ENCODE measurements around the gene ABCC4.

Gene ABCC4

DNA sequence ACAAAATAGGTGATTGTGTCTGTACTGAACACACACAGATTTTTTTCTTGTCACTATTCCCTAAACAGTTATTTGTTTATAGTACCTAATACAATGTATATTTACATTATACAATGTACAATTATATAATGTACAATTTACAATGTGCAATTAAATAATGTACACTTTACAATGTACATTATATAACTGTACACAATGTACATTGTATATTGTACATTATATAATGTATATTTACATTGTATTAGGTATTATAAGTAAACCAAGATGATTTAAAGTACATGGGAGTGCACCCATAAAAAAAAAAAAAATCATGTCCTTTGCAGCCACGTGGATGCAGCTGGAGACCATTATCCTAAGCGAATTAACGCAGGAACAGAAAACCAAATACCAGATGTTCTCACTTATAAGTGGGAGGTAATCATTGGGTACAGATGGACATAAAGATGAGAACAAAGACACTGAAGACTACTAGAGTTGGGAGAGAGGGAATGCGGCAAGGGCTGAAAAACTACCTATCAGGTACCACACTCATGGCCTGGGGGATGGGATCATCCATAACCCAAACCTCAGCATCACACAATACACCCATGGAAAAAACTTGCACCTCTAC, 68.1 kb downstream of the ABCC4 start:
- H3K9me3 ChIP-seq: no peaks in the 10 kb centered on the region
- TF ChIP-seq CTCF (IDR thresholded peaks at IDR 0.05): no peak
- DNase-seq: no peak
- H3K4me1 ChIP-seq: no peaks in the 10 kb centered on the region
- no peaks in the 10 kb centered on the region for H3K27me3 ChIP-seq
- intact Hi-C loops (cut with DNase I; ENCODE audit: low total_unique reads): no loop called here
- H3K36me3 ChIP-seq: no peaks in the 10 kb centered on the region
- H3K27ac ChIP-seq: no peak overlapping the region
- no peak overlapping the region for H3K4me3 ChIP-seq

- DNase-seq: no peak
- Histone ChIP-seq H3K27me3 (no peaks in the 10 kb centered on the region), H3K4me1 (no peaks in the 10 kb centered on the region), H3K36me3 (no peaks in the 10 kb centered on the region), H3K9me3 (no peaks in the 10 kb centered on the region), H3K4me3 (no peak overlapping the region), H3K27ac (no peak overlapping the region)
- intact Hi-C loops (cut with DNase I; ENCODE audit: low total_unique reads): no loop called here
- no peak for TF ChIP-seq CTCF (IDR thresholded peaks at IDR 0.05)
These were observed 69.9 kb downstream of the ABCC4 start for GRCh38 chr13:95231393-95231792.

DNA sequence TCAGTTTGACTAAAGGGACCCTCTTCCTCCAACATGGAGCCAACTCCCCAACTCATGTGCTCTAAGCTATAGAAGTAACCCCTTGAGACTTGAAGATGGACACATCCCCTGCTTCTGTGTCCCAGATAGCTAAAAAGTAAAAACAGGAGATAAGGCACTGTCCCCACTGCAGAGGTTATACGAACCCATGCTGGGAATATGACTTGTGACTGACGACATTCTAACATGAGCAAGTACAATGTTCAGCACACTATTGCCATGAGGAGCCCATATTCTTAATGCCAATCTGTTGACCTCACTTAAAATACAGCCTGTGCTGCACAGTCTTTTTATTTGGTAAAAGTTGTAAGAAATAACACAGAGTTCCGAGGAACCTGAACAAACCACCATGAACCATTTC, 71.4 kb downstream of the ABCC4 start:
- Histone ChIP-seq H3K36me3 (no peaks in the 10 kb centered on the region), H3K27ac (no peak overlapping the region), H3K4me1 (no peaks in the 10 kb centered on the region), H3K4me3 (no peak overlapping the region), H3K9me3 (no peaks in the 10 kb centered on the region), H3K27me3 (no peaks in the 10 kb centered on the region)
- no peak for DNase-seq
- intact Hi-C loops (cut with DNase I; ENCODE audit: low total_unique reads): no loop called here
- TF ChIP-seq CTCF (IDR thresholded peaks at IDR 0.05): no peak

DNA sequence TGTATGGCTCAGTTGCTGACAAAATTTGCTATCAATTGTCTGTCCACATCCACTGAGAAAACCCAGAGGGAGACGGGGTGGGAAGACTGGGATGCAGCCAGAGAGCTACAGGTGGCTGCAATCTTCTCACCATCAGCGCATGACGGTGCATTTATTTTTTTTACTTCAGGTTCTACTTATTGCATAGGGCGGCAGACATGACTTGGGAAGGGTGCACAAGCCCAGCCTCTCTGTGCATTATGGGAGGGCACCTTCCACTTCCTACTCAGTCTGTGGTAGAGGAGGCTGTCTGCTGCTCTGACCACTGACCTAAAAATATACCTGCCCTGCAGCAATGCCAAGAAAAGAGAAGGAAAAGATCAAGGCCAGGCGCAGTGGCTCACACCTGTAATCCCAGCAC, 73.1 kb downstream of the ABCC4 start:
- TF ChIP-seq CTCF (IDR thresholded peaks at IDR 0.05): no peak
- H3K36me3 ChIP-seq: no peaks in the 10 kb centered on the region
- H3K9me3 ChIP-seq: no peaks in the 10 kb centered on the region
- intact Hi-C loops (cut with DNase I; ENCODE audit: low total_unique reads): no loop called here
- H3K27ac ChIP-seq: no peak overlapping the region
- DNase-seq: no peak
- H3K4me3 ChIP-seq: no peak overlapping the region
- no peaks in the 10 kb centered on the region for H3K4me1 ChIP-seq
- H3K27me3 ChIP-seq: no peaks in the 10 kb centered on the region

- Histone ChIP-seq H3K36me3 (no peaks in the 10 kb centered on the region), H3K4me1 (no peaks in the 10 kb centered on the region), H3K27ac (no peak overlapping the region), H3K9me3 (no peaks in the 10 kb centered on the region), H3K27me3 (no peaks in the 10 kb centered on the region), H3K4me3 (no peak overlapping the region)
- intact Hi-C loops (cut with DNase I; ENCODE audit: low total_unique reads): no loop called here
- no peak for DNase-seq
- no peak for TF ChIP-seq CTCF (IDR thresholded peaks at IDR 0.05)
These were observed 74.1 kb downstream of the ABCC4 start for GRCh38 chr13:95226932-95227695.

Data from tibial artery (tissue), 4 donors.